Activated CD4-positive, CD25-positive, alpha-beta regulatory T cell (primary cell): ENCODE data around the gene KDM6B.
A peak's percentile ranks its signal among the peaks of the same experiment; 100 is the strongest.
"Not testable (repeated sequence)": the region's sequence is repeated elsewhere in the genome, so short reads cannot be mapped to it uniquely, and the experiment has no call there.

Source experiments
- DNase-seq, 4 experiments: peaks; one replicate each; lab custom pipeline; 2025; lab: John Stamatoyannopoulos, UW

The KDM6B gene

GRCh38 chr17:7833795-7834541 is at the start of gene KDM6B:
Gene KDM6B, plus strand, starts transcription at chr17:7834217. Its CDS starts 11,338 bp downstream, at chr17:7845555.
- peak; percentile 77 to 80 (median 78) for DNase-seq

- no peak for DNase-seq
Measured at GRCh38 chr17:7786866-7787265, 47.2 kb upstream of the KDM6B start.

GRCh38 chr17:7789131-7789530 is 44.9 kb upstream of the KDM6B start:
- DNase-seq = no peak

GRCh38 chr17:7790150-7790549 is 43.9 kb upstream of the KDM6B start:
- DNase-seq = no peak

GRCh38 chr17:7792611-7793010 is 41.4 kb upstream of the KDM6B start:
- DNase-seq = no peak

- DNase-seq = no peak
Measured at GRCh38 chr17:7794075-7794663, 39.8 kb upstream of the KDM6B start.

GRCh38 chr17:7797976-7798375 is 36.0 kb upstream of the KDM6B start:
- no peak for DNase-seq

GRCh38 chr17:7798839-7799238 is 35.2 kb upstream of the KDM6B start:
- no peak for DNase-seq

GRCh38 chr17:7803981-7804380 is 30.0 kb upstream of the KDM6B start:
- no peak for DNase-seq

GRCh38 chr17:7806587-7806986 is 27.4 kb upstream of the KDM6B start:
- DNase-seq = no peak

- DNase-seq = no peak
Measured at GRCh38 chr17:7807206-7807605, 26.8 kb upstream of the KDM6B start.

- no peak for DNase-seq
Measured at GRCh38 chr17:7809086-7809790, 24.8 kb upstream of the KDM6B start.

GRCh38 chr17:7809791-7810343 is 24.1 kb upstream of the KDM6B start:
- not testable (repeated sequence) for DNase-seq

GRCh38 chr17:7811251-7811650 is 22.8 kb upstream of the KDM6B start:
- DNase-seq = no peak

GRCh38 chr17:7814969-7815368 is 19.0 kb upstream of the KDM6B start:
- no peak for DNase-seq

- DNase-seq = no peak
Measured at GRCh38 chr17:7816926-7817642, 16.9 kb upstream of the KDM6B start.

GRCh38 chr17:7817643-7817964 is 16.4 kb upstream of the KDM6B start:
- DNase-seq = no peak

GRCh38 chr17:7818026-7818425 is 16.0 kb upstream of the KDM6B start:
- DNase-seq = no peak

- no peak for DNase-seq
Measured at GRCh38 chr17:7818746-7819645, 15.0 kb upstream of the KDM6B start.

- DNase-seq = no peak
Measured at GRCh38 chr17:7820231-7820630, 13.8 kb upstream of the KDM6B start.

GRCh38 chr17:7822126-7822525 is 11.9 kb upstream of the KDM6B start:
- no peak for DNase-seq
